Neural cell (in vitro differentiated cells): ENCODE data around the gene RBAK.

Source experiments
- EP300 ChIP-seq: fragments of 450-650 bp; conservative IDR thresholded peaks from 2 replicates; pipeline ENCODE4 v1.6.1; 2014; ENCODE audit warnings: antibody characterized with exemption, mild to moderate bottlenecking, moderate library complexity; ENCODE audit not compliant: poor library complexity, severe bottlenecking
- EZH2 ChIP-seq: fragments of 200-600, 300-800 bp; shearing (Covaris generic), sonication (generic); IDR thresholded peaks from 2 replicates; pipeline ENCODE4 v1.6.1; 2014; ENCODE audit warnings: antibody characterized with exemption, low read length, borderline replicate concordance, mild to moderate bottlenecking; ENCODE audit not compliant: insufficient read depth, poor library complexity, severe bottlenecking
- RAD21 ChIP-seq: fragments of 450-650 bp; conservative IDR thresholded peaks from 2 replicates; pipeline ENCODE4 v1.6.1; 2014; ENCODE audit warnings: antibody characterized with exemption, mild to moderate bottlenecking, moderate library complexity
- TF ChIP-seq, protein P1 (sequence below): fragments of 450-650 bp; IDR thresholded peaks from 2 replicates; pipeline ENCODE4 v1.5.1; 2014; ENCODE audit warnings: antibody characterized with exemption, mild to moderate bottlenecking, moderate library complexity; ENCODE audit not compliant: poor library complexity, severe bottlenecking

DNA sequence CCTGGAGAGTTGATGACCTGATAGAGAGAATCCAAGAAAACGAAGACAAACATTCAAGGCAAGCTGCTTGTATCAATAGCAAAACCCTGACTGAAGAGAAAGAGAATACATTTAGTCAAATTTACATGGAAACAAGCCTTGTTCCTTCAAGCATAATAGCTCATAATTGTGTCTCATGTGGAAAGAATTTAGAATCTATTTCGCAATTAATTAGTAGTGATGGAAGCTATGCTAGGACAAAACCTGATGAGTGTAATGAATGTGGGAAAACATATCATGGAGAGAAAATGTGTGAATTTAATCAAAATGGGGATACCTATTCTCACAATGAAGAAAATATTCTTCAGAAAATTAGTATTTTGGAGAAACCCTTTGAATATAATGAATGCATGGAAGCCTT is 18.0 kb downstream of the RBAK start:
- TF ChIP-seq RAD21 (no peak), EZH2 (no peak), EP300 (no peak)
- TF ChIP-seq, protein P1, sequence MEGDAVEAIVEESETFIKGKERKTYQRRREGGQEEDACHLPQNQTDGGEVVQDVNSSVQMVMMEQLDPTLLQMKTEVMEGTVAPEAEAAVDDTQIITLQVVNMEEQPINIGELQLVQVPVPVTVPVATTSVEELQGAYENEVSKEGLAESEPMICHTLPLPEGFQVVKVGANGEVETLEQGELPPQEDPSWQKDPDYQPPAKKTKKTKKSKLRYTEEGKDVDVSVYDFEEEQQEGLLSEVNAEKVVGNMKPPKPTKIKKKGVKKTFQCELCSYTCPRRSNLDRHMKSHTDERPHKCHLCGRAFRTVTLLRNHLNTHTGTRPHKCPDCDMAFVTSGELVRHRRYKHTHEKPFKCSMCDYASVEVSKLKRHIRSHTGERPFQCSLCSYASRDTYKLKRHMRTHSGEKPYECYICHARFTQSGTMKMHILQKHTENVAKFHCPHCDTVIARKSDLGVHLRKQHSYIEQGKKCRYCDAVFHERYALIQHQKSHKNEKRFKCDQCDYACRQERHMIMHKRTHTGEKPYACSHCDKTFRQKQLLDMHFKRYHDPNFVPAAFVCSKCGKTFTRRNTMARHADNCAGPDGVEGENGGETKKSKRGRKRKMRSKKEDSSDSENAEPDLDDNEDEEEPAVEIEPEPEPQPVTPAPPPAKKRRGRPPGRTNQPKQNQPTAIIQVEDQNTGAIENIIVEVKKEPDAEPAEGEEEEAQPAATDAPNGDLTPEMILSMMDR: no peak
